Lower leg skin (tissue), 3 donors: ENCODE data around the gene P4HA2.

Experiments used
- CTCF ChIP-seq, 3 donors: fragments of 450-650 bp; IDR thresholded peaks; one replicate each; pipeline ENCODE4 v1.5.1; 2016; ENCODE audit warnings: antibody characterized with exemption in 3 of 3, mild to moderate bottlenecking in 3 of 3, moderate library complexity in 2 of 3
- POLR2A ChIP-seq, 2 donors: fragments of 450-650 bp; IDR thresholded peaks; one replicate each; pipeline ENCODE4 v1.6.1; 2016 to 2017; ENCODE audit warnings: antibody characterized with exemption in 2 of 2, mild to moderate bottlenecking in 1 of 2, moderate library complexity in 1 of 2

- TF ChIP-seq CTCF (IDR thresholded peaks at IDR 0.05) (no peak), POLR2A (IDR thresholded peaks at IDR 0.05) (no peak)
These were observed 71.2 kb downstream of the P4HA2 start for GRCh38 chr5:132156413-132156812.
